Measurements from ENCODE around the gene LHFPL3. TPM values are rescaled to one million over a fixed set of nuclear protein-coding genes. Genes with fewer than 3 reads are reported as not detected.
"Not testable (repeated sequence)": the region's sequence is repeated elsewhere in the genome, so short reads cannot be mapped to it uniquely, and the experiment has no call there.

The LHFPL3 gene
- polyA plus RNA-seq, 1 of the 3 experiments (the other 2 are of a cell fraction): not detected

GRCh38 chr7:104935276-104935675, 606.9 kb downstream of the LHFPL3 start:
- ChIA-PET CTCF (no interaction called here), POLR2A (no interaction called here)
- H3K27me3 ChIP-seq (ENCODE audit: insufficient read depth): no peaks in the 10 kb centered on the region
- H3F3A ChIP-seq (replicated peaks; ENCODE audit: insufficient read depth): peaks cover 3% of the 10 kb centered on the region
- peaks cover 0 to 17% of the 10 kb centered on the region in 2 experiments; a peak in 2 of 4 replicates for H3K4me1 ChIP-seq (ENCODE audit: control insufficient read depth in 1 of 2, insufficient read depth in 2 of 2, low read depth in 1 of 2, low read length in 1 of 2)
- no peak overlapping the region for H3K4me3 ChIP-seq (ENCODE audit: low read depth in 2 of 2, low read length in 1 of 2)
- no peaks in the 10 kb centered on the region for H3K9me2 ChIP-seq
- DNase-seq: no peak
- no peak for TF ChIP-seq CTCF (IDR thresholded peaks at IDR 0.05)
- TF ChIP-seq GATA2 (CRISPR knock-in tag; IDR thresholded peaks at IDR 0.05): no peak
- TF ChIP-seq, protein P1, sequence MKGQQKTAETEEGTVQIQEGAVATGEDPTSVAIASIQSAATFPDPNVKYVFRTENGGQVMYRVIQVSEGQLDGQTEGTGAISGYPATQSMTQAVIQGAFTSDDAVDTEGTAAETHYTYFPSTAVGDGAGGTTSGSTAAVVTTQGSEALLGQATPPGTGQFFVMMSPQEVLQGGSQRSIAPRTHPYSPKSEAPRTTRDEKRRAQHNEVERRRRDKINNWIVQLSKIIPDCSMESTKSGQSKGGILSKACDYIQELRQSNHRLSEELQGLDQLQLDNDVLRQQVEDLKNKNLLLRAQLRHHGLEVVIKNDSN (IDR thresholded peaks at IDR 0.05; ENCODE audit: borderline replicate concordance, low read depth): no peak
- no peak for TF ChIP-seq RAD21 (IDR thresholded peaks at IDR 0.05; ENCODE audit: low read length)
- no peak for TF ChIP-seq MEF2A (IDR thresholded peaks at IDR 0.05; ENCODE audit: borderline replicate concordance, low read depth)
- no peak for TF ChIP-seq YY1 (IDR thresholded peaks at IDR 0.05; ENCODE audit: low read depth)
- TF ChIP-seq, protein P2, sequence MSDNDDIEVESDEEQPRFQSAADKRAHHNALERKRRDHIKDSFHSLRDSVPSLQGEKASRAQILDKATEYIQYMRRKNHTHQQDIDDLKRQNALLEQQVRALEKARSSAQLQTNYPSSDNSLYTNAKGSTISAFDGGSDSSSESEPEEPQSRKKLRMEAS (IDR thresholded peaks at IDR 0.05; ENCODE audit: low read depth): no peak
- TF ChIP-seq, protein P3, sequence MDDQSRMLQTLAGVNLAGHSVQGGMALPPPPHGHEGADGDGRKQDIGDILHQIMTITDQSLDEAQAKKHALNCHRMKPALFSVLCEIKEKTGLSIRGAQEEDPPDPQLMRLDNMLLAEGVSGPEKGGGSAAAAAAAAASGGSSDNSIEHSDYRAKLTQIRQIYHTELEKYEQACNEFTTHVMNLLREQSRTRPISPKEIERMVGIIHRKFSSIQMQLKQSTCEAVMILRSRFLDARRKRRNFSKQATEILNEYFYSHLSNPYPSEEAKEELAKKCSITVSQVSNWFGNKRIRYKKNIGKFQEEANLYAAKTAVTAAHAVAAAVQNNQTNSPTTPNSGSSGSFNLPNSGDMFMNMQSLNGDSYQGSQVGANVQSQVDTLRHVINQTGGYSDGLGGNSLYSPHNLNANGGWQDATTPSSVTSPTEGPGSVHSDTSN (IDR thresholded peaks at IDR 0.05): no peak
- no peak for TF ChIP-seq POLR2AphosphoS5 (IDR thresholded peaks at IDR 0.05; ENCODE audit: low read depth, low read length)
- no peak for TF ChIP-seq SMC3 (IDR thresholded peaks at IDR 0.05; ENCODE audit: low read depth, low read length)
- TF ChIP-seq, protein P4, sequence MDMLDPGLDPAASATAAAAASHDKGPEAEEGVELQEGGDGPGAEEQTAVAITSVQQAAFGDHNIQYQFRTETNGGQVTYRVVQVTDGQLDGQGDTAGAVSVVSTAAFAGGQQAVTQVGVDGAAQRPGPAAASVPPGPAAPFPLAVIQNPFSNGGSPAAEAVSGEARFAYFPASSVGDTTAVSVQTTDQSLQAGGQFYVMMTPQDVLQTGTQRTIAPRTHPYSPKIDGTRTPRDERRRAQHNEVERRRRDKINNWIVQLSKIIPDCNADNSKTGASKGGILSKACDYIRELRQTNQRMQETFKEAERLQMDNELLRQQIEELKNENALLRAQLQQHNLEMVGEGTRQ (IDR thresholded peaks at IDR 0.05; ENCODE audit: borderline replicate concordance, low read depth, low read length): no peak
- no peak for TF ChIP-seq RFX5 (IDR thresholded peaks at IDR 0.05; ENCODE audit: low read length)
- no peaks in the 10 kb centered on the region for H3K79me2 ChIP-seq (ENCODE audit: insufficient read depth)
- H3K4me2 ChIP-seq: no peak overlapping the region
- no peak overlapping the region for H2AFZ ChIP-seq (ENCODE audit: low read depth)
- H3K27ac ChIP-seq (ENCODE audit: low read depth in 2 of 2, low read length in 1 of 2): no peak overlapping the region
- no peaks in the 10 kb centered on the region for H4K20me1 ChIP-seq (ENCODE audit: insufficient read depth)
- H3K9ac ChIP-seq: no peak overlapping the region
- no peaks in the 10 kb centered on the region for H3K36me3 ChIP-seq (replicated peaks in 1 of 2; ENCODE audit: control insufficient read depth in 1 of 2, insufficient read depth in 2 of 2, low read length in 1 of 2)
- H3K9me3 ChIP-seq: no peaks in the 10 kb centered on the region

DNA sequence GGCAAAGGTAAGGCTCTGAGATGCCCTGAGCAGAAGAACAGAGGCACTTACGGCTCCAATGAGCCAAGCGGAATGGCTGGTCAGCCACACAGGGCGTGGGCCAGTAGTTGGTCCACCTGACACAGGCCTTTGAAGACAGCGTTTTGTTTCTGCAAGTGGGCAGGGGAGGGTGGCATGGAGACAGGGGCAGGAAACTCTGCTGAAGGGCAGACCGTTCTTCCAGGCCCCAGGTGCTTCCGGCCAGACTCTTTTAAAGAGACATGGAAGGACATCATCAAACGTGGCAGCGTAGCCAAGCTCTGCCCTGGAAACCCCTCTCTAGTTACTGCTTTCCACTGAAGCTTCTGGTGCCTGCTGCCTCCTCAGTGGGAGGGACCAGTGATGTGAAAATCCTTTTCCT, 608.1 kb downstream of the LHFPL3 start:
- H3K27ac ChIP-seq (ENCODE audit: low read depth in 2 of 2, low read length in 1 of 2): no peak overlapping the region
- no peaks in the 10 kb centered on the region for H3K79me2 ChIP-seq (ENCODE audit: insufficient read depth)
- 89% methylated on average over 8 of the region's 8 CpGs for WGBS (ENCODE audit: low lambda C conversion rate)
- no peaks in the 10 kb centered on the region for H4K20me1 ChIP-seq (ENCODE audit: insufficient read depth)
- no peak for DNase-seq
- TF ChIP-seq SMC3 (IDR thresholded peaks at IDR 0.05; ENCODE audit: low read depth, low read length): no peak
- no peak for TF ChIP-seq ZBTB33 (IDR thresholded peaks at IDR 0.05; ENCODE audit: borderline replicate concordance, low read depth)
- H3K9ac ChIP-seq: no peak overlapping the region
- H2AFZ ChIP-seq (ENCODE audit: low read depth): no peak overlapping the region
- H3K9me2 ChIP-seq: no peaks in the 10 kb centered on the region
- H3K27me3 ChIP-seq (ENCODE audit: insufficient read depth): no peaks in the 10 kb centered on the region
- ChIA-PET POLR2A (no interaction called here), CTCF (interaction anchor here (1.4 kb wide), 1 partner anchor 18 kb away, joined by 5 read pairs; no protein-coding TSS in a partner anchor)
- no peaks in the 10 kb centered on the region for H3K9me3 ChIP-seq
- H3F3A ChIP-seq (replicated peaks; ENCODE audit: insufficient read depth): peaks cover 3% of the 10 kb centered on the region
- no peak overlapping the region for H3K4me3 ChIP-seq (ENCODE audit: low read depth in 2 of 2, low read length in 1 of 2)
- no peaks in the 10 kb centered on the region for H3K36me3 ChIP-seq (replicated peaks in 1 of 2; ENCODE audit: control insufficient read depth in 1 of 2, insufficient read depth in 2 of 2, low read length in 1 of 2)
- H3K4me1 ChIP-seq (ENCODE audit: control insufficient read depth in 1 of 2, insufficient read depth in 2 of 2, low read depth in 1 of 2, low read length in 1 of 2): peaks cover 0 to 10% of the 10 kb centered on the region in 2 experiments; a peak in 2 of 4 replicates
- no peak overlapping the region for H3K4me2 ChIP-seq

GRCh38 chr7:104937489-104937888, 609.1 kb downstream of the LHFPL3 start:
- H3K9me3 ChIP-seq; H3K27ac ChIP-seq (ENCODE audit: low read depth in 2 of 2, low read length in 1 of 2); H3F3A ChIP-seq (replicated peaks; ENCODE audit: insufficient read depth); H3K79me2 ChIP-seq (ENCODE audit: insufficient read depth); H3K4me3 ChIP-seq (ENCODE audit: low read depth in 2 of 2, low read length in 1 of 2); H4K20me1 ChIP-seq (ENCODE audit: insufficient read depth); H3K9ac ChIP-seq; POLR2A ChIA-PET; H3K36me3 ChIP-seq (replicated peaks in 1 of 2; ENCODE audit: control insufficient read depth in 1 of 2, insufficient read depth in 2 of 2, low read length in 1 of 2); H3K27me3 ChIP-seq (ENCODE audit: insufficient read depth); DNase-seq; H3K4me2 ChIP-seq; H3K4me1 ChIP-seq (ENCODE audit: control insufficient read depth in 1 of 2, insufficient read depth in 2 of 2, low read depth in 1 of 2, low read length in 1 of 2); H2AFZ ChIP-seq (ENCODE audit: low read depth); H3K9me2 ChIP-seq: not testable (repeated sequence)
- WGBS (ENCODE audit: low lambda C conversion rate): 82% methylated on average over 6 of the region's 6 CpGs
- CTCF ChIA-PET: interaction anchor here (1.0 kb wide), 2 partner anchors 15 to 19 kb away, joined by 4 to 6 read pairs; no protein-coding TSS in a partner anchor

Measured in SK-N-SH (cell line).